Inflammatory macrophage treated with lipopolysaccharide for 4 hours (primary cell): Measurements from ENCODE around the gene APOH.

Source experiments
- DNase-seq: peaks from one replicate; pipeline ENCODE4 v3.0.0-alpha.2; 2020

Gene APOH

DNA sequence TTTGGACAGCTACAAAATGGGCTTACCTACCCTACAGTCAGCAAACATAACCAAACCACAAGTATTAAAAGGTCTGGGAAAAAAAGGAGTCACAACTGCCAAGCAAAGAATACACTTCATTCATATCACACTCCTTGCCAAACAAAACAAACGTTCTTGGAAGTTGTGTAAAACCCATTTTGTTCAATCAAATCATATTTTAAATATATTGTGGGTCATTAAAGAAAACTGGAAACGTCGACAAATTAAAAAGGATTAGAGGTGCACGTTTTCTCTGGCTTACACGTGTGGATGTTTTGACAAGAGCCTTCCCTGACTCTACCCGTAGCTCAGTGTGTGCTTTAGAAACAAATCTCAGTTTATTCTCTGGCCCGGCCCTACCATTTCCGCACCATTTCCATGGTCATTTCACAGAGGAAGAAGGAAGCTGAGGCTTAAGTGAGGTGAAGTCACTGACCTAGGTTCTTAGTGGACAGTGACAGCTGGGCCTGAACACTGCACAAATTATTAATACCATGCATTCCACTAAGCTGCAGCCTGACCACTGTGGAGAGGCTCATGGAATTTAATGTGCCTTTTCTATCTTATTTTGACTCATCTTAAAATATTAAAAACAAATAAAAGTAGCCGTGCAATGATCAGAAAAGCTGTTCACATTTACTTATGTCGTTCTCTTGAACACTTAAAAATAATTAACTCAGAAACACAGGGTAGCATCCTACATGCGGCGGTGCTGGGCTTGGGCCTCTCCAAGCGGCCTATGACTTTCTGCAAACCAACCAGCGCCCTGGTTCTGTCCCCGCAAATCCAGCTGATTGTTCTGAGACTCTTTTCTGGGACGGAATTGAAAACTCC lies 38.2 kb downstream of the APOH start:
- no peak for DNase-seq

DNA sequence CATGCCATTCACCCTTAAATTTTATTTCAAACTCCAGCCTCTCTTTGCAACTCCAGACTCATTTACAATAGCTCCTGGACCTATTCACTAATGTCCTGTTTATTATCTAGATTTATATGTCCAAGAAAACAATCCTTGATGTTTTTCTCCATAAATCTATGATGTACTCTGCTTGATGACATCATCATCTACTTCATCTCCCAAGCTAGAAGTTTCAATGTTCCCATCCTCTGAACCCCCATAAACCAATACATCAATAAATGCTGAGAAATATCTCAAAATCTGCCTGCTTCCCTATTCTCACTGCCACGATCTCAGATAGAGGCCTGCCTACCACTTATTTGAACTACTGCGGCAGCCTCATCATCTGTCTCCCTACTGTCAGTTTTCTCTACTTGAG lies 41.5 kb downstream of the APOH start:
- no peak for DNase-seq

DNA sequence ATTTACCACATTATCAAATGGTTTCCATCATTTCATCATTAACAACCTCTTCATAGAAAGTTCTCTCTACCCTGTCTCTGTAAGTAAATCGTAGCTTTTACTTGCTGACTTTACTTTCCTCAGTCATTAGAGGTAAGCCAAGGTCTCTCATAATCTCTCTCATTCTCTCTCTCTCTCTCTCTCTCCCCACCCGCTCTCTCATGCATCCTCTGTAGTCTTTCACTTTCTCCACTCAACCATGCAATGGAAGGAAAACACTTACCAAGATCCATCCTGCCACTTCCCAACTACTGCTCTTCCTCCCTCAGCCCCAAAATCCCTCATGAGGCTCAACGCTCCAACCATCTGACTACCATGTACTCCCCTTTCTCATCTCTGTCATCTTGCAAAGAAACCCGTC lies 43.4 kb downstream of the APOH start:
- DNase-seq: no peak

DNA sequence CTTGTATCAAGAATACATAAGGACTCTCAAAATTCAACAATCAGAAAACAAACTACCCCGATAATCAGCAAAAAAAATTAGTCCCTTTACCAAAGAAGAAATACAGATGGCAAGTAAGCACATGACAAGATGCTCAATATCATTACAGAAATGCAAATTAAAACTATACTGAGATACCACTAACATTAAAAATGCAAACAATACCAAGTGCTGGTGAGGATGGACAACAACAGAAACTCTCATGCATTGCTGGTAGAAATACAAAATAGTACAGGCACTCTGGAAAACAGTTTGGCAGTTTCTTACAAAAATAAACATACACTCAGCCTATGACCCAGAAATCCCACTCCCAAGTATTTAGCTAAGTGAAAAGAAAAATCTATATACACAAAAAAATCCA lies 44.8 kb downstream of the APOH start:
- no peak for DNase-seq

DNA sequence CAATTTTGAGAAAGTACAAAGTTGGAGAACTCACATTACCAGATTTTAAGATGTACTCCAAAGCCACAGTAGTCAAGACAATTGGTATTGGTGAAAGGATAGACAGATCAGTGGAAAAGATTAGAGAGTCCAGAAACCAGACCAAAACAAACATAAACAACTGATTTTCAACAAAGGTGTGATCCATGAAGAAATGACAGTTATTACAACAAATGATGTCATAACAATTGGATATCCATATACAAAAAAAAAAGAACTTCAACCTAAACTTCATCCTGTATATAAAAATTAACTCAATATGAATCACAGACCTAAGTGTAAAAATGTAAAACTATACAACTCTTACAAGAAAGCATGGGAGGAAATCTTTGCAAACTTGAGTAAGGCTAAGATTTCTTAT lies 45.7 kb downstream of the APOH start:
- DNase-seq: no peak

DNA sequence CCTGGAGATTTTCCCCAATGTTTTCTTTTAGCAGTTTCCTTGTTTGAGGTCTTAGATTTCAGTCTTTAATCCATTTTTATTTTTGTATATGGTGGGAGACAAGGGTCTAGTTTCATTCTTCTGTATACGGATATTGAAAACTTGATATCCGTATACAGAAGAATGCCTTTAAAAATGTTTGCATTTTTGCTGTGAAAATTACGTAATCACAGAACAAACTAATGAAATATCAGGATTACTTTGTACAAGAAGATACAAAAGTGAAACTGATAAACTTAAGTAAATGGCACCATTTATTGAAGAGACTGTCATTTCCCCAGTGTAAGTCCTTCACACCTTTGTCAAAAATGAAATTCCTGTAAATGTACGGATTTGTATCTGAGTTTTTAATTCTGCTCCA lies 50.6 kb downstream of the APOH start:
- no peak for DNase-seq

DNA sequence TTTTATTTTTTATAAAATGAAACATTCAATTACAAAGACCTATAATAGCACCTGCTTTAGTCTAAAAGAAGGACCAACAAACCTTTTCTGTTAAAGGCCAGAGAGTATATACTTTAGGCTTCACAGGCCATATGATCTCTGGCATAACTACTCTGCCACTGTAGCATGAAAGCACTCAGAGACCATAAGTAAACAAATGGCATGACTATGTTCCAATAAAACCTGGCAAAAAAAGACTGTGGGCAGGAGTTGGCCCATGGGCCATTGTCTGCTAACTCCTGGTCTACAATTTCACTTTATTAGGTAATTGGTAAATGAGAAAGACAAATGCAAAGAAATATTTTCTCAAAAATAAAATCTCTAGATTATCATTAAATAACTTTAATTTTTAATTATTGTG lies 52.2 kb downstream of the APOH start:
- no peak for DNase-seq

DNA sequence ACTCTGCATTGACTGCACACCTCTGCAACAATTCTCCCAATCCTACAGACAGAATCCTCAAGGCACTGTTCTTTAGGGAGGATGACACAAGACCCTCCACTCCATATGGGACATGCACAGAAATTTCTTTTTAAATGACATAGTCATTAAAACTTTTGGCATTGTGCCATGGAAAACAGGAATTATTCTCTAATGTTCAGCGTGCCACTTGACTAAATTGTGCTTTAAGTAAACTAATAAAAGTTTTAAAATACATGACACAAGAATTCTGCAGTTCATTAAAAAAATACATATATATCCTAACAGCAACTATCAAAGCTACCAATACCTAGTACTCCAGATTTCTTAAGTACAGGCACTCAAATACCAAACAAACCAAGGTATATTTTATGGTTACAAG lies 53.3 kb downstream of the APOH start:
- DNase-seq: no peak

DNA sequence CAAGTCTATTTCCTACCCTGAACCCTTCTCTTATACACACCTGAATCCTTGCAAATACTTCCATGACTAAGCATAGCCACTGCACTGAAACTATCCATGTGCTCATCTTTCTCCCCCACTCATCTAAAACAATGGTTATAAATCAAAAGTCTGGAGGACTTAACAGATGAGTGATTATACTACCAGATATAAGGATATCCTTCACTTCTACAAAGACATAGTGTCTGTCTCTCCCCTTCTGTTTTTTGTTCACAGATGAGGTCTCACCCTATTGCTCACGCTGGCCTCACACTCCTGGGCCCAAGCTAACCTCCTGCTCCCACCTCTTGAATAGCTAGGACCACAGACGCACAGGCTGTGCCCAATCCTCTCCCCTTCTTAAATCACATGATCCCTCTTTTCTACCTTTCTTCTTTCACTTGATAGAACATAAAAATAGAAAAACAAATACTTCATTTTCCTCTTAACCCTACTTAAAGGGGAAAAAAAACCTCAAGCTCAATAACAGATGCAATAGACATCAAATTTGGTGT lies 56.5 kb downstream of the APOH start:
- no peak for DNase-seq

DNA sequence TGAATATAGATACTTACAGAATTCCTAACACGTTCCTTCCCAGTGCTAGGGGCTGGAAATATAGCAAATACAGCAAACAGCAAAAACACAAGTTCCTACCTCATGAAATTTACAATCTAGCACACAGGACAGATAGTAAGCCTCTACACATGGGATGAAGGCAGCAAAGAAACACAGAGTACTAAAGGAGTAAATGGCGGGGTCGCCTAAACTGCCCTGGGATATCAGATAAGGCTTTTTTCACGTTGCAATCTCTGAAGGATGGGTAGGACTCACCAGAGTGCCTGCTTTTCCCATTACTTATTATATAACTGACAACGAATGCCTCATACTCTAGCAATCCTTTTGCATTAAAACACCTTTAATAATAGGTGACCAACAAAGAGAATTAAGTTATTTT lies 57.1 kb downstream of the APOH start:
- DNase-seq: no peak

DNA sequence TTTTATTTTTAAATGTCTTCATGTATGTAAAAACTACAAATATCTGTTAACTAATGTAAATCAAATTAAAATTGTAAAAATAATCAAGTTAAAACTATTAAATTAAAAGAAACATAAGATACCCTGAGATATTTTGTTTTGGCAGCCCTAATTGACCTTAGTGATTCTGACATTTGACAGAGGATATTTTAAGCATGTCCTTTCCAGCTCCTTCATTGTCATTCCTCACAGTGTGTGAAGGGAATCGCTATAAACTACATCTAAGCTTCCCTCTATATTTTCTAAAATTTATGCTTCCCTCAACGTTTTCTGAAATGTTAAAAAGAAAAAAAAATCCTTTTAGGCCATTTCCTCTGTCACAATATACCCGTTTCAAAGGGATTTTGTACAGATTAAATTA lies 57.5 kb downstream of the APOH start:
- DNase-seq: no peak

DNA sequence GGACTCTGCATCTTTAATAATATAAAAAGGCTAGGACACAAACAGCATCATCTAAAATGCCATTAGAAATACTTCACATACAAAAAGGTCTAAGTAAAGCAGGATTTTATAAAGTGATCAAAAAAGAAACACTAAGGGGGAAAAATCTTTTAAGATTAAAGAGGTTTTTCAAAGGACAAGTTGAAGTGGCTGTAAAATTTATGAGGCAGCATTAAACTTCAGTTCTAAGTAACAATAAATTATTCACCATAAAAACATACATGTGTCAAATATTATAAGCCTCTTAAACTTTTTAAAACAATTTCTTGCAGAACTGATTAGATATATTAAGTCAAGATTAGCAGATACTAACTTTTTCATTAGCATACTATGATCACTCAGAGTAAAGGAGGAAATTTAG lies 58.0 kb downstream of the APOH start:
- DNase-seq: no peak

DNA sequence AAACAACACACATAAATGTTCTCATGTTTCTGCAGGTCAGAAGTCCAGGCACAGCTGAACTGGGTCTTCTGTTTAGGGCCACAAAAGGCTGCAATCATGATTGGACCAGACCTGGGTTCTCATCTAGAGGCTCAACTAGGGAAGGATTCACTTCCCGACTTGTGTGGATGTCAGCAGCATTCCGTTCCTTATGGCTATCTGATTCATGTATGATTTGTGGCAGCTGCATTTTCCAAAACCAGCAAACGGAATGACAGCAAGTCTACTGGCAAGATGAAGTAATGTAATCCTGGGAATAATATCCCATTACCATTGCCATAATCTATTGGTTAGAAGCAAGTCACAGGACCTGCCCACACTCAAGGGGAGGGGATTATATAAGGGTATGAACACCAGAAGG lies 59.4 kb downstream of the APOH start:
- no peak for DNase-seq

DNA sequence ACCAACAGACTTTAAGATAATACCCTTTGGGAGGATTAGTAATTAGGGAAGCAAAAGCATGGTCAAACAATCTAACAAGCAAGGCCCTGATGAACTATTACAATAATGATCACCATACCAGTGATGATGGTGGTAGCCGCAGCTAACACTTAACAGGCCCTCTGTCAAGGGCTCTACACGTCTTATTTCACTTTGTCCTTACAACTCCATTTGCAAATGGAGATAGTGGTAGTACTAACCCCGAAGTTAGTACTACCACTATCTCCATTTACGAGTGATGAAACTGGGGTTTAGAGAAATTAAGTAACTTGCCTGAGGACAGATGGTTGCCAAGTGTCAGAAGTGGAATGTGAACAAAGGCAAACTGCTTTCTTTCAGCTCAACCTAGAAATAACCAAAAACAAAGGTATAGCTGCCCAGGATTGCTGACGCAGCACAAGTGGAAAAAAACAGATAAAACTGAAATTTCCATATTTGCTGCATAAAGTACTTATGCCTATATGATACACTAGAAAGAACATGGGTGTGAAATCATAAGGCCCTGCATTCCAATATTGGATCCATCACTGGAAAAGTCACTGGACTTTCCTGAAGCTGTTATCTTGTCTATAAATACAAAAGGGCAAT lies 61.9 kb downstream of the APOH start:
- no peak for DNase-seq

DNA sequence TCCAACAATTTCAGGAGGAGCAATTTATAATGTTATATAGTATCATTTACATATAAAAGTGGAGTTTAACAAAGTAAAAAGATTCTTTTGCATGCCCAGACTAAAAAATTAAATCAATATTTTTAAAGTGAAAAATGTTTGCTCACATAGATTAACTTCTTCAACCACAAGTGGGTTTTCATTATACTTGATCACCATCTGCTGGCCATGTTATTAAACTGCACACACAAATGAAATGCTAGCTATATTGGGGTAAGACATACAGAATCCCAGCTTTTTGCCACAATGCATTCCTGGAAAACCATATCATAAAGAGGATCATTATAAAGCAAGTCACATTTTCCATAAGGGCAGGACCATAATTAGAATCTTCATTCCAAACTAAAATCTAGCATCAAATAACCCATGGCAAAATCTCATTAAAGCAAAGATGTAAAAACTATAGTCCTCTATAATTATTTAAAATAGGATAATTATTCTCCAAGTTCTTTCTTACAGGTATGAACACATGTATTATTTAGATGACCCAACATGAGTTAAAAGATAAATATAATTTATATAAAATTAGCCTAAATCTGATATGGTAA lies 63.6 kb downstream of the APOH start:
- DNase-seq: peak; percentile 30
